ENCODE results near the gene PLSCR3. TPM values are rescaled to one million over a fixed set of nuclear protein-coding genes. Genes with fewer than 3 reads are reported as not detected.
"Not testable (repeated sequence)": the region's sequence is repeated elsewhere in the genome, so short reads cannot be mapped to it uniquely, and the experiment has no call there.

Gene PLSCR3
- total and polyA plus RNA-seq, 2 experiments from 2014 or later = 25.9 to 40.3 TPM

DNA sequence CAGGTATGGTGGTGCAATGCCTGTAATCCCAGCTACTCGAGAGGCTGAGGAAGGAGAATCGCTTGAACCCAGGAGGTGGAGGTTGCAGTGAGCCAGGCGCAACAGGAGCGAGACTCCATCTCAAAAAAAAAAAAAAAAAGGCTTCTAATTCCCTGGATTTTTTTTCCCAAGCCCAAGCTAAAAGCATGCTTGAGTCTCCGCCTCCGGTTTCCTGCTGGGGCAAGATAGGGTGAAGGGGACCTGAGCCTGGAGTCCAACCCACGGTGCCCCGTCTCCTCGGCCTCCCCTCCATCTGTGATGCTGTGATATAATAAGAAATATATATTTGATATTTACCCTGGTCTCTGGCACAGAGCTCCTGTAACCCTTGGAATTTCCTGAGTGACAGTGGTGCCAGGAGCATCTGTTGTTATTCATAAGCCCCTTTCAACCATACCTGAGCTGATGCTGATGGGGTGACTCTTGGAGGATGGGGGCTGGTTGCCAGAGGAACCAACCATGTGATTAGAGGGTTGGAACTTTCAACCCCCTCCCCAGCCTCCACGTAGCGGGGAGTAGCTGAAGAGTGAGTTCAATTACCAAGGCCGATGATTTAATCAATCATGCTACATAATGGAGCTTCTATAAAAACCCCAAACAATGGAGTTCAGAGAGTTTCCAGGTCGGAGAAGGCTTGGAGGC lies 26.3 kb downstream of the PLSCR3 start:
- Histone ChIP-seq H3K27ac (no peak overlapping the region), H3K27me3 (no peaks in the 10 kb centered on the region), H3K36me3 (no peaks in the 10 kb centered on the region), H3K4me1 (ENCODE audit: low read depth) (no peaks in the 10 kb centered on the region), H3K4me3 (no peak overlapping the region), H3K9me3 (ENCODE audit: low read depth) (no peaks in the 10 kb centered on the region)
- TF ChIP-seq, protein P1, sequence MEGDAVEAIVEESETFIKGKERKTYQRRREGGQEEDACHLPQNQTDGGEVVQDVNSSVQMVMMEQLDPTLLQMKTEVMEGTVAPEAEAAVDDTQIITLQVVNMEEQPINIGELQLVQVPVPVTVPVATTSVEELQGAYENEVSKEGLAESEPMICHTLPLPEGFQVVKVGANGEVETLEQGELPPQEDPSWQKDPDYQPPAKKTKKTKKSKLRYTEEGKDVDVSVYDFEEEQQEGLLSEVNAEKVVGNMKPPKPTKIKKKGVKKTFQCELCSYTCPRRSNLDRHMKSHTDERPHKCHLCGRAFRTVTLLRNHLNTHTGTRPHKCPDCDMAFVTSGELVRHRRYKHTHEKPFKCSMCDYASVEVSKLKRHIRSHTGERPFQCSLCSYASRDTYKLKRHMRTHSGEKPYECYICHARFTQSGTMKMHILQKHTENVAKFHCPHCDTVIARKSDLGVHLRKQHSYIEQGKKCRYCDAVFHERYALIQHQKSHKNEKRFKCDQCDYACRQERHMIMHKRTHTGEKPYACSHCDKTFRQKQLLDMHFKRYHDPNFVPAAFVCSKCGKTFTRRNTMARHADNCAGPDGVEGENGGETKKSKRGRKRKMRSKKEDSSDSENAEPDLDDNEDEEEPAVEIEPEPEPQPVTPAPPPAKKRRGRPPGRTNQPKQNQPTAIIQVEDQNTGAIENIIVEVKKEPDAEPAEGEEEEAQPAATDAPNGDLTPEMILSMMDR (IDR thresholded peaks at IDR 0.05; ENCODE audit: low read depth, low read length) = no peak
- DNase-seq (ENCODE audit: low read depth in 1 of 2, low spot score in 1 of 2) = no peak

- Histone ChIP-seq H3K36me3 (no peaks in the 10 kb centered on the region), H3K4me3 (no peak overlapping the region), H3K27me3 (no peaks in the 10 kb centered on the region), H3K27ac (no peak overlapping the region), H3K9me3 (ENCODE audit: low read depth) (no peaks in the 10 kb centered on the region), H3K4me1 (ENCODE audit: low read depth) (no peaks in the 10 kb centered on the region)
- TF ChIP-seq, protein P1 (IDR thresholded peaks at IDR 0.05; ENCODE audit: low read depth, low read length) = no peak
- DNase-seq (ENCODE audit: low read depth in 1 of 2, low spot score in 1 of 2) = no peak
Observed at GRCh38 chr17:7367083-7367482, 27.2 kb downstream of the PLSCR3 start.

DNA sequence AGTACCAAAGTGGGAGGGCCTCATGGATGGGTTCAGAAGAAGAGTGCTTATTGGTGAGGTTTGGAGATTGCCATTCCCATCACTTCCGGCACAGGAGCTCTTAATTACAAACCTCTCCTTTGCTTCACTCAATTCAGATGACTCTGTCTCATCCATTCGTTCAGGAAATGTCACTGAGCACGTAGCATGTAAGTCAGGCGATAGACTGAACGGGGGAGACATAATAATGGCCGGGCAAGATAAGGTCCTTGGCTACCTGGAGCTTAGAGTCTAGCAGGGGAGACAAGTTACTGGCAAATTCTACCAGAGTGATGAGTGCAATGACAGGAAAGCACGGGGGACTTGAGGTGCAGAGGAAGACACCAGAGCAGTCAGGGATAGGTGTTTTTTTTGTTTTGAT lies 28.4 kb downstream of the PLSCR3 start:
- not testable (repeated sequence) for H3K27me3 ChIP-seq; H3K4me1 ChIP-seq (ENCODE audit: low read depth); DNase-seq (ENCODE audit: low read depth in 1 of 2, low spot score in 1 of 2); H3K27ac ChIP-seq; H3K9me3 ChIP-seq (ENCODE audit: low read depth); H3K36me3 ChIP-seq; H3K4me3 ChIP-seq

DNA sequence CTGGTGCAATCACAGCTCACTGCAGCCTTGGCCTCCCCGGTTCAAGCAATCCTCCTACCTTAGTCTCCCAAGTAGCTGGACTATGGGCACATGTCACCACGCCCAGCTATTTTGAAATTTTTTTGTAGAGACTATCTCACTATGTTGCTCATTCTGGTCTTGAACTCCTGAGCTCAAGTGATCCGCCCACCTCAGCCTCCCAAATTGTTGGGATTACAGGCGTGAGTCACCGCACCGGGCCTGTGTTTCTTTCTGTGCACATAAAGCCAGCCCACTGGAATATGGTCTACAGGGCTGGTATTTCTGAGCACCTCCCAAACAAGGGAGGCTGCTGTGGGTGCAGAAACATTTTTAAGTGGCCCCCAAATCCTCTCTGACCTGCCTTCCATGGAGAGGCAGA lies 31.0 kb downstream of the PLSCR3 start:
- H3K27ac ChIP-seq = no peak overlapping the region
- H3K4me1 ChIP-seq (ENCODE audit: low read depth) = no peaks in the 10 kb centered on the region
- TF ChIP-seq, protein P1 (IDR thresholded peaks at IDR 0.05; ENCODE audit: low read depth, low read length) = no peak
- no peaks in the 10 kb centered on the region for H3K36me3 ChIP-seq
- DNase-seq (ENCODE audit: low read depth in 1 of 2, low spot score in 1 of 2) = no peak
- no peaks in the 10 kb centered on the region for H3K9me3 ChIP-seq (ENCODE audit: low read depth)
- H3K27me3 ChIP-seq = no peaks in the 10 kb centered on the region
- no peak overlapping the region for H3K4me3 ChIP-seq

DNA sequence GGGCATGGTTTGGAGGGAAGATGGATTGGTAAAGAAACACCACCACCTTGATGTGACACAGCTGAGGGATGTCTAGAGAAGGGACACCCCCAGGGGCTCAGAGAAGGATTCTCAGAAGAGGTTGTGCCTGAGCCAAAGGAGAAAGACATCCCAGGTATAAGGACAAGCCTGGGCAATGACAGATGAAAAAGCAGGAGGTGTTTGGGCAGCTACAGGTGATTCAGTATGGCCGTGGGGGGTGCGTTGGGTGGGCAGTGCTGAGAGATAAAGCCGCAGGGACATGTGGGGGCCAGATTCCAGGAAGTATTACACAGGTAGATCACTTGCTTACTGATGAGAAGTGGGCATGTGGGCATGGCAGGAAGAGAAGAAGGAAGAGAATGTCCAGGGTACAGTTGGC lies 32.4 kb downstream of the PLSCR3 start:
- Histone ChIP-seq H3K9me3 (ENCODE audit: low read depth) (no peaks in the 10 kb centered on the region), H3K4me3 (no peak overlapping the region), H3K36me3 (no peaks in the 10 kb centered on the region), H3K27me3 (no peaks in the 10 kb centered on the region), H3K4me1 (ENCODE audit: low read depth) (no peaks in the 10 kb centered on the region), H3K27ac (no peak overlapping the region)
- no peak for DNase-seq (ENCODE audit: low read depth in 1 of 2, low spot score in 1 of 2)
- TF ChIP-seq, protein P1 (IDR thresholded peaks at IDR 0.05; ENCODE audit: low read depth, low read length) = no peak

GRCh38 chr17:7357381-7357780 lies 36.9 kb downstream of the PLSCR3 start:
- Histone ChIP-seq H3K36me3 (no peaks in the 10 kb centered on the region), H3K4me1 (ENCODE audit: low read depth) (peaks cover 6% of the 10 kb centered on the region), H3K27ac (no peak overlapping the region), H3K4me3 (no peak overlapping the region), H3K27me3 (no peaks in the 10 kb centered on the region), H3K9me3 (ENCODE audit: low read depth) (no peaks in the 10 kb centered on the region)
- no peak for DNase-seq (ENCODE audit: low read depth in 1 of 2, low spot score in 1 of 2)
- TF ChIP-seq, protein P1 (IDR thresholded peaks at IDR 0.05; ENCODE audit: low read depth, low read length) = no peak
